ENCODE data around the gene CARS1. TPM values are rescaled to one million over a fixed set of nuclear protein-coding genes. Genes with fewer than 3 reads are reported as not detected.

The CARS1 gene
- total RNA-seq, 2 donors from 2014 or later: 43.2 to 56.2 TPM

GRCh38 chr11:3046190-3046589 lies 11.0 kb downstream of the CARS1 start:
- DNase-seq: no peak
- intact Hi-C loops (cut with DNase I, micrococcal nuclease): no loop called here
- ATAC-seq: no peak

- intact Hi-C loops (cut with DNase I, micrococcal nuclease): no loop called here
- no peak for ATAC-seq
- DNase-seq: no peak
Measured at GRCh38 chr11:3044915-3045314, 12.3 kb downstream of the CARS1 start.

- ATAC-seq (no peak), DNase-seq (no peak)
- intact Hi-C loops (cut with DNase I, micrococcal nuclease): no loop called here
Measured at GRCh38 chr11:3044004-3044403, 13.2 kb downstream of the CARS1 start.

- intact Hi-C loops (cut with DNase I, micrococcal nuclease): no loop called here
- peak in 1 of 2 donors; percentile 68 for DNase-seq
- peak; percentile 3 for ATAC-seq
Measured at GRCh38 chr11:3043315-3043871, 13.8 kb downstream of the CARS1 start.

- intact Hi-C loops (cut with DNase I, micrococcal nuclease): no loop called here
- DNase-seq: no peak
- no peak for ATAC-seq
Measured at GRCh38 chr11:3042496-3043314, 14.5 kb downstream of the CARS1 start.

GRCh38 chr11:3041699-3042441 lies 15.4 kb downstream of the CARS1 start:
- no peak for DNase-seq
- peak; percentile 70 for ATAC-seq

DNA sequence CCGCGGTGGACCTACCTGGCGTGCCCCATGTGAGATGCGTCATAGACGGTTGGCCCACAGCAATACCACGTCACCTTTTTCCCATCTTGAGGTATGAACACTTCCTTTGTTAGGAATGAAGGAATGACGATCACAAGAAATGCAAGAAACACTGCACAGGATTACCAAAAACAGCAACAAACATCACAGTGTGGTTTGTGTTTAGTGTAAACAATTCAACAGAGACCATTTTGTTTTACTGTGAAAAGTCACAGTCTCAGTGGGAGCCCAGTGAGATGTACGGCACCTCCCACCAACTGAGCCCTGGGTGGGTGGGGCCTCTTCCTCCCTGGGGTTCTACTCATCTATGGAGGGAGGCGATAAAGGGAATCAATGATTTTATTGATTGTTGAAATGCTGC lies 16.3 kb downstream of the CARS1 start:
- DNase-seq (no peak), ATAC-seq (no peak)
- intact Hi-C loops (cut with DNase I, micrococcal nuclease): no loop called here

More at GRCh38 chr11:3041699-3042441, 15.4 kb downstream of the CARS1 start:
- intact Hi-C loops (cut with DNase I, micrococcal nuclease): no loop called here

- intact Hi-C loops (cut with DNase I, micrococcal nuclease): loop anchor here (2.0 to 10.0 kb wide), 3 partner anchors 53 to 177 kb away; partner anchors contain the start of gene MRGPRG (in 1 of the 2)
- no peak for ATAC-seq
- no peak for DNase-seq
Measured at GRCh38 chr11:3037945-3038271, 19.3 kb downstream of the CARS1 start.

GRCh38 chr11:3037040-3037944 lies 19.9 kb downstream of the CARS1 start:
- peak; percentile 55 to 93 for DNase-seq
- intact Hi-C loops (cut with DNase I, micrococcal nuclease): loop anchor here (2.0 to 10.0 kb wide), 3 partner anchors 54 to 178 kb away; partner anchors contain the start of gene MRGPRG (in 1 of the 2)
- peak; percentile 84 for ATAC-seq

DNA sequence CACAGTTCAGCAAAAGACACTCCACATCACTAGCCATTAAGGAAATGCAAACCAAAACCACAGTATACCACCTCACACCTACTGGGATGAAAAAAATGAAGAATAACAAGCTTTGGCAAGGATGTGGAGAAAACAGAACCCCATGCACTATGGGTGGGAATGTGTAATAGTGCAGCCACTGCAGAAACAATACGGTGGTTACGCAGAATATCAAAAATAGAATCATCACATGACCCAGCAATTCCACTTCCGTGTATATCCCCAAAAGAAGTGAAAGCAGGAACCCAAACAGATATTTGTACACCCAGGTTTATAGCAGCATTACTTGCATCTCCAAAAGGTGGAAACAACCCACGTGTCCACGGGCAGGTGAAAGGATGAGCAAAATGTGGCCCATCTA lies 20.8 kb downstream of the CARS1 start:
- intact Hi-C loops (cut with DNase I, micrococcal nuclease): loop anchor here (2.0 to 10.0 kb wide), 3 partner anchors 54 to 178 kb away; partner anchors contain the start of gene MRGPRG (in 1 of the 2)
- DNase-seq: no peak
- ATAC-seq: no peak

DNA sequence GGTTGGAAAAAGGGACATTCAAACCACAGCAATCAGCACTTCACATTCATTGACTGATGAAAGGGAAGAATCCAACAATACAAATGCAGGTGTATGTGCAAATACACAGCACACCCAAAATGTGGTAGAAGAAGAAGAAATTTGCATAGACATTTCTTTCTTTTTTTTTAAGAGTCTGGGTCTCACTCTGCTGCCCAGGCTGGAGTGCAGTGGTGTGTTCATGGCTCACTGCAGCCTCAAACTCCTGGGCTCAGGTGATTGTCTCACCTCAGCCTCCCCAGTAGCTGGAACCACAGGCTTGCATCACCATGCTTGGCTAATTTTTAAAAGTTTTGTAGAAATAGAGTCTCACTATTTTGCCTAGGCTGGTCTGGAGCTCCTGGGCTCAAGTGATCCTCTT lies 21.9 kb downstream of the CARS1 start:
- no peak for DNase-seq
- intact Hi-C loops (cut with DNase I, micrococcal nuclease): loop anchor here (5.0 to 10.0 kb wide), 2 partner anchors 57 to 179 kb away; partner anchors contain the start of gene MRGPRG (in 1 of the 2)
- ATAC-seq: no peak

DNA sequence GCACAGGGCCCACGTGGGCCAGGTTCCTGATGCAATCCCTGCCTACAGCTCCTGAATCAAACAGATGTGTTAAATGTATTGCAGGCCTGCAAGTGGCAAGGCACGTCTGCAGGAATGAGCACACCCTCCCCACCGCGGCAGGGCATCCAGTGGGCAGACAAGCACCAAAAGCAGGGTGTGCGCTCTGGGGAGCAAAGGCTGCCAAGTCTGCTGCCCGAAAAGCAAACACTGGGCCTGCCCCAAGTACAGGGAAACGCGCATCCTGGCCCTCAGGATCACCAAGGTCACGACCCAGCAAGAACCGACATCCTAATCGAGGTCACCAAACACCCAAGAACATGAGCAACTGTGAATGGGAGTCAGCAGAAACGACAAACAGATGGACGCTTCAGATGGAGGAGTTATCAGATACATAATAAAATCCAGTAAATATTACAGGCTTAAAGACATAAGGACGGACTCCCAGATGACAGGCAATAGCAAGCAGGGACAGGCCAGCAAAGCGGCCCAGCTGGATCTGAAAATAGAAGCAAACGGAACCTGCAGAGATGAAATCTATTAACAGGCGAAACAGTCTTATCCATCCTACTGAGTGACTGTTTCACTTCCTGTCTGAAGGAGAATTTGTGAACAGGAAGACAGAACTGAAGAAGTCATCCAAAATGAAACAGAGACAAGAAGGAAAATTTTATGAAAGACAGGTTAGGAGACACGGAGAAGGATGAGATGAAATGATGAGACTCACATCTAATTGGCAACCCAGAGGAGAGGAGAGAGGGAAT lies 26.7 kb downstream of the CARS1 start:
- ATAC-seq (no peak), DNase-seq (no peak)
- intact Hi-C loops (cut with DNase I, micrococcal nuclease): loop anchor here in 1 of 2 donors (10.0 kb wide), 1 partner anchor 184 kb away; the partner anchor contains the start of gene MRGPRG

DNA sequence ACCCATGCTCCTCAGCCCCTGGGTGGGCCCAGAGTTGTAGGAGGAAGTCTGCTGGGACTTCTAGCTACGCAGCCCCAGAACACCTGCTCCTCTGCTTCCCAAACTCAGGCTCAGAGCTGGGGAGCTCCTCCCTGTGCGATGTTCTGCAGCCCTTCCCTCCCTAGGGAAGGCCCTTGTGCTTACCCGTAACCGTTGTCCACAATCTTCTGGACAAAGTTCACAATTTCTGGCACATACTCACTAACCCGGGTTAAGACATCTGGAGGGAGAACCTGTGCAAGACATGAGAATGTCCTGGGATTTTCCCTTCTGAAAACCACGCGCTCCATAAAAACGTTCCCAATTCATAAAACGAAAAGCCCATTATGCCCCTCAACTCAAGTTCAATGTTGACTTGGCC lies 28.4 kb downstream of the CARS1 start:
- DNase-seq (no peak), ATAC-seq (peak; percentile 92)
- intact Hi-C loops (cut with DNase I, micrococcal nuclease): no loop called here

GRCh38 chr11:3026803-3027202 lies 30.4 kb downstream of the CARS1 start:
- ATAC-seq (no peak), DNase-seq (no peak)
- intact Hi-C loops (cut with DNase I, micrococcal nuclease): no loop called here

- intact Hi-C loops (cut with DNase I, micrococcal nuclease): no loop called here
- ATAC-seq (no peak), DNase-seq (no peak)
Measured at GRCh38 chr11:3022982-3023381, 34.2 kb downstream of the CARS1 start.

DNA sequence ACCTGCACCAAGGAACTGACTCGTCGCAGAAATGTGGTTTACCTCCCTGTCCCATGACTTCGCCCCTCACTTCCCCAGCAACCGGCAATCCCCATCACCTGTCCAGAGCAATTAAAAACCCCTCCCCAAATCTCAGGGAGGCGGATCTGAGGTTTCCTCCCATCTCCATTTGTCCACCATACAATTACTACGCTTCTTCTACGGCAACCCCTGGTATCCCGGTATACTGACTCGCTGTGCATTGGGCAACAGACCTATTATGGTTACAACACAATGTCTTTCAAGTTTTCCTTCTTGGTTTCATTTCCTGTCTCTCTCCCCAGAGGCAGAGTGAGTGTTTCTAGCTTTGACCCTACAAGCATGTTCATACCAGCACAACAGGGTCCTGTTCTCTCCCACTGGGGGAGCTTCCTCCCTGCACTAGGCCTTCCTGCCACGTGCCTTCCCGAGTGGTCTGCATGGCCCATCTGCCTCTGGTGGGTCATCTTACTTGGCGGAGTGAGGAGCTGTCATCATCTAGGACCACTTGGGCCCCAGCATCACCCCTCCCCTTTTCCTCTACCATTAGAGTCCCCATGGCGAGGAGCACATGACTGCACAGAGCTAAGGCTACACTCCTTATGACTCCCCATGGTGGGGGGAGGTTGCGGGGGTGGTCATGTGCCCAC lies 34.8 kb downstream of the CARS1 start:
- DNase-seq (no peak), ATAC-seq (no peak)
- intact Hi-C loops (cut with DNase I, micrococcal nuclease): no loop called here

GRCh38 chr11:3021125-3021524 lies 36.1 kb downstream of the CARS1 start:
- DNase-seq: peak; percentile 53 to 56
- ATAC-seq: peak; percentile 93
- intact Hi-C loops (cut with DNase I, micrococcal nuclease): no loop called here

Measured in left colon (tissue), 2 donors.